ENCODE results near the gene ZNF365. TPM values are rescaled to one million over a fixed set of nuclear protein-coding genes. Genes with fewer than 3 reads are reported as not detected.

ZNF365 gene
- total and polyA plus RNA-seq, 2 of the 8 experiments (the other 6 are each of a cell fraction or from before 2014, with no cell fraction given): 0.41 to 0.43 TPM

DNA sequence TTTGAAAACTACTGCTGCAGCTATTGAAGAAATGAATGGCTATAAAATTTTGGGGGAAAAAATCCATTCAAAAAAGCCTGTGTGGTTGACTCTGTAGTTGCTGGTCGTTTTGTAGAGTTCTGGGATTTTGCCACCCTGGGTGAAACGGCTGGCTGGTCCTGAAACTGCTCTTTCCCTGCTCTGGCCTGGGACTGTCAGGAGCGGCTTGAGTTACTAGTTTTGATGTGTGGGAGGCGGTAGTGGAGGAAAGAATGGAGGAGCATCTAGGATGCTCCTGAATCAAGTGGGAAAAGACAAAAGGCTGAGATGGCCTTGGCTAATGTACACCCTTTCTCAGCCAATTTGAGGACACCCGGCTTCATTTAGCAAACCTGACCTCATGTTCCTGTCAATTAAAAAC lies 72.5 kb downstream of the ZNF365 start:
- H2AK5ac ChIP-seq (ENCODE audit: low read depth, low read length): no peak overlapping the region
- H3K27ac ChIP-seq (ENCODE audit: low read depth, low read length): no peak overlapping the region
- FAIRE-seq: no peak
- H3K23ac ChIP-seq (ENCODE audit: insufficient read length): no peak overlapping the region
- H2BK20ac ChIP-seq (ENCODE audit: low read length): no peak overlapping the region
- no peak for DNase-seq (ENCODE audit: low read depth in 1 of 2, low spot score in 2 of 2)
- H2BK12ac ChIP-seq (ENCODE audit: low read depth, low read length): no peak overlapping the region
- H3K56ac ChIP-seq (replicated peaks; ENCODE audit: insufficient read length, low read depth, low read length): no peak overlapping the region
- H3K9me3 ChIP-seq (ENCODE audit: insufficient read depth in 2 of 2, low read depth in 1 of 2, low read length in 1 of 2): no peaks in the 10 kb centered on the region
- no peak overlapping the region for H3K4ac ChIP-seq (replicated peaks; ENCODE audit: insufficient read length, low read depth, low read length)
- H3K9ac ChIP-seq (replicated peaks in 1 of 4; ENCODE audit: extremely low read depth in 1 of 4, low read depth in 3 of 4, low read length in 3 of 4): no peak overlapping the region
- ChIA-PET CTCF (ENCODE audit: partially characterized antibody) (interaction anchor here (7.2 kb wide), 1 partner anchor 8 kb away, joined by 63 read pairs; no protein-coding TSS in a partner anchor), POLR2A (ENCODE audit: partially characterized antibody) (no interaction called here)
- no peaks in the 10 kb centered on the region for H3K27me3 ChIP-seq (replicated peaks in 1 of 4; ENCODE audit: control insufficient read depth in 3 of 4, extremely low read depth in 1 of 4, insufficient read depth in 3 of 4, low read length in 3 of 4)
- H2BK120ac ChIP-seq (replicated peaks; ENCODE audit: low read depth, low read length): no peak overlapping the region
- H3K36me3 ChIP-seq (ENCODE audit: control insufficient read depth in 2 of 4, insufficient read depth in 4 of 4, low read length in 3 of 4): no peaks in the 10 kb centered on the region
- no peak overlapping the region for H2AFZ ChIP-seq (ENCODE audit: low read length)
- 85% methylated on average over 5 of the region's 5 CpGs; no CpG with 5 or more reads in 1 of the 2 experiments for WGBS, 2 experiments (ENCODE audit: extremely low coverage in 1 of 2, insufficient coverage in 1 of 2, insufficient read length in 1 of 2, insufficient replicate concordance in 2 of 2, low coverage in 1 of 2, low lambda C conversion rate in 2 of 2, missing lambda C conversion rate in 1 of 2)
- H3K79me1 ChIP-seq (ENCODE audit: low read depth, low read length): no peaks in the 10 kb centered on the region
- H4K8ac ChIP-seq (ENCODE audit: extremely low read depth, insufficient read depth, low read length): no peak overlapping the region
- H3K23me2 ChIP-seq (ENCODE audit: low read depth, low read length): no peaks in the 10 kb centered on the region
- no peak overlapping the region for H3K14ac ChIP-seq (ENCODE audit: insufficient read length)
- no peaks in the 10 kb centered on the region for H4K20me1 ChIP-seq (replicated peaks in 1 of 2; ENCODE audit: control insufficient read depth in 1 of 2, insufficient read depth in 2 of 2, low read length in 2 of 2)
- no peak overlapping the region for H3K4me3 ChIP-seq (ENCODE audit: extremely low read depth in 1 of 4, insufficient read depth in 2 of 4, low read depth in 3 of 4, low read length in 4 of 4)
- H4K91ac ChIP-seq (replicated peaks; ENCODE audit: insufficient read length, low read length): no peak overlapping the region
- H2BK15ac ChIP-seq (ENCODE audit: low read length): no peak overlapping the region
- no peak overlapping the region for H3K18ac ChIP-seq (ENCODE audit: extremely low read depth, low read length)
- H2BK5ac ChIP-seq (ENCODE audit: low read depth, low read length): no peak overlapping the region
- peaks cover 0 to 5% (median 0%) of the 10 kb centered on the region in 4 experiments; a peak in 2 of 7 replicates for H3K4me1 ChIP-seq (replicated peaks in 1 of 4; ENCODE audit: control insufficient read depth in 3 of 4, insufficient read depth in 4 of 4, low read length in 3 of 4)
- no peaks in the 10 kb centered on the region for H3K79me2 ChIP-seq (ENCODE audit: control insufficient read depth in 1 of 2, insufficient read depth in 2 of 2, low read length in 2 of 2)
- H4K5ac ChIP-seq (ENCODE audit: insufficient read length, low read depth, low read length): no peak overlapping the region
- H3K4me2 ChIP-seq (ENCODE audit: insufficient read depth in 1 of 2, low read depth in 2 of 2, low read length in 2 of 2): no peak overlapping the region
- TF ChIP-seq POLR2AphosphoS5 (IDR thresholded peaks at IDR 0.05; ENCODE audit: low read depth, low read length): no peak
- TF ChIP-seq BCL11A (IDR thresholded peaks at IDR 0.05; ENCODE audit: low read depth in 2 of 2, low read length in 2 of 2): no peak
- no peak for TF ChIP-seq NANOG (IDR thresholded peaks at IDR 0.05; ENCODE audit: insufficient read depth, low read depth, low read length, poor library complexity, severe bottlenecking)
- no peak for TF ChIP-seq CBX5 (IDR thresholded peaks at IDR 0.05; ENCODE audit: low read depth, low read length)
- TF ChIP-seq BRCA1 (IDR thresholded peaks at IDR 0.05; ENCODE audit: low read depth, low read length): no peak
- TF ChIP-seq, protein P1, sequence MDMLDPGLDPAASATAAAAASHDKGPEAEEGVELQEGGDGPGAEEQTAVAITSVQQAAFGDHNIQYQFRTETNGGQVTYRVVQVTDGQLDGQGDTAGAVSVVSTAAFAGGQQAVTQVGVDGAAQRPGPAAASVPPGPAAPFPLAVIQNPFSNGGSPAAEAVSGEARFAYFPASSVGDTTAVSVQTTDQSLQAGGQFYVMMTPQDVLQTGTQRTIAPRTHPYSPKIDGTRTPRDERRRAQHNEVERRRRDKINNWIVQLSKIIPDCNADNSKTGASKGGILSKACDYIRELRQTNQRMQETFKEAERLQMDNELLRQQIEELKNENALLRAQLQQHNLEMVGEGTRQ (IDR thresholded peaks at IDR 0.05; ENCODE audit: low read length): no peak
- no peak for TF ChIP-seq CHD1 (IDR thresholded peaks at IDR 0.05; ENCODE audit: low read depth, low read length)
- TF ChIP-seq KDM1A (IDR thresholded peaks at IDR 0.05; ENCODE audit: borderline replicate concordance, low read length): no peak
- no peak for TF ChIP-seq KDM4A (IDR thresholded peaks at IDR 0.05; ENCODE audit: low read depth, low read length, severe bottlenecking)
- TF ChIP-seq BACH1 (IDR thresholded peaks at IDR 0.05; ENCODE audit: low read length): no peak
- no peak for TF ChIP-seq SRF (IDR thresholded peaks at IDR 0.05; ENCODE audit: low read depth, low read length)
- TF ChIP-seq, protein P2, sequence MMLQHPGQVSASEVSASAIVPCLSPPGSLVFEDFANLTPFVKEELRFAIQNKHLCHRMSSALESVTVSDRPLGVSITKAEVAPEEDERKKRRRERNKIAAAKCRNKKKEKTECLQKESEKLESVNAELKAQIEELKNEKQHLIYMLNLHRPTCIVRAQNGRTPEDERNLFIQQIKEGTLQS (IDR thresholded peaks at IDR 0.05; ENCODE audit: insufficient read depth, low read depth, low read length): no peak
- TF ChIP-seq SAP30 (IDR thresholded peaks at IDR 0.05; ENCODE audit: insufficient read depth, insufficient replicate concordance, low read length): no peak

All from H1 (cell line).